Measurements from ENCODE around the gene DEFB132.

Gene DEFB132

GRCh38 chr20:297925-298775 lies 40.6 kb downstream of the DEFB132 start:
- no peaks in the 10 kb centered on the region for H3K27me3 ChIP-seq

GRCh38 chr20:298776-299391 lies 41.4 kb downstream of the DEFB132 start:
- Histone ChIP-seq H3K4me3 (ENCODE audit: low read depth, low read length) (peak overlapping the region; percentile 81), H3K36me3 (peaks cover 10% of the 10 kb centered on the region)
- no peak for DNase-seq

More at GRCh38 chr20:297925-298775, 40.6 kb downstream of the DEFB132 start:
- H3K4me3 ChIP-seq (ENCODE audit: low read depth, low read length) = peak overlapping the region; percentile 81
- H3K36me3 ChIP-seq = peaks cover 10% of the 10 kb centered on the region
- no peaks in the 10 kb centered on the region for H3K9me3 ChIP-seq
- no peaks in the 10 kb centered on the region for H3K4me1 ChIP-seq
- TF ChIP-seq, protein P1, sequence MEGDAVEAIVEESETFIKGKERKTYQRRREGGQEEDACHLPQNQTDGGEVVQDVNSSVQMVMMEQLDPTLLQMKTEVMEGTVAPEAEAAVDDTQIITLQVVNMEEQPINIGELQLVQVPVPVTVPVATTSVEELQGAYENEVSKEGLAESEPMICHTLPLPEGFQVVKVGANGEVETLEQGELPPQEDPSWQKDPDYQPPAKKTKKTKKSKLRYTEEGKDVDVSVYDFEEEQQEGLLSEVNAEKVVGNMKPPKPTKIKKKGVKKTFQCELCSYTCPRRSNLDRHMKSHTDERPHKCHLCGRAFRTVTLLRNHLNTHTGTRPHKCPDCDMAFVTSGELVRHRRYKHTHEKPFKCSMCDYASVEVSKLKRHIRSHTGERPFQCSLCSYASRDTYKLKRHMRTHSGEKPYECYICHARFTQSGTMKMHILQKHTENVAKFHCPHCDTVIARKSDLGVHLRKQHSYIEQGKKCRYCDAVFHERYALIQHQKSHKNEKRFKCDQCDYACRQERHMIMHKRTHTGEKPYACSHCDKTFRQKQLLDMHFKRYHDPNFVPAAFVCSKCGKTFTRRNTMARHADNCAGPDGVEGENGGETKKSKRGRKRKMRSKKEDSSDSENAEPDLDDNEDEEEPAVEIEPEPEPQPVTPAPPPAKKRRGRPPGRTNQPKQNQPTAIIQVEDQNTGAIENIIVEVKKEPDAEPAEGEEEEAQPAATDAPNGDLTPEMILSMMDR (IDR thresholded peaks at IDR 0.05; ENCODE audit: low read depth, low read length) = no peak
- peak; percentile 25 for DNase-seq

GRCh38 chr20:300345-300990 lies 42.9 kb downstream of the DEFB132 start:
- no peaks in the 10 kb centered on the region for H3K27me3 ChIP-seq

More at GRCh38 chr20:298776-299391, 41.4 kb downstream of the DEFB132 start:
- Histone ChIP-seq H3K27me3 (no peaks in the 10 kb centered on the region), H3K9me3 (no peaks in the 10 kb centered on the region), H3K4me1 (no peaks in the 10 kb centered on the region)
- TF ChIP-seq, protein P1 (IDR thresholded peaks at IDR 0.05; ENCODE audit: low read depth, low read length) = no peak

GRCh38 chr20:301886-302848 lies 44.6 kb downstream of the DEFB132 start:
- Histone ChIP-seq H3K4me3 (ENCODE audit: low read depth, low read length) (no peak overlapping the region), H3K36me3 (peaks cover 10% of the 10 kb centered on the region), H3K4me1 (no peaks in the 10 kb centered on the region), H3K27me3 (no peaks in the 10 kb centered on the region), H3K9me3 (no peaks in the 10 kb centered on the region)
- DNase-seq = no peak
- TF ChIP-seq, protein P1 (IDR thresholded peaks at IDR 0.05; ENCODE audit: low read depth, low read length) = no peak

More at GRCh38 chr20:300345-300990, 42.9 kb downstream of the DEFB132 start:
- H3K4me1 ChIP-seq = no peaks in the 10 kb centered on the region
- H3K9me3 ChIP-seq = no peaks in the 10 kb centered on the region
- DNase-seq = no peak
- peaks cover 10% of the 10 kb centered on the region for H3K36me3 ChIP-seq
- TF ChIP-seq, protein P1 (IDR thresholded peaks at IDR 0.05; ENCODE audit: low read depth, low read length) = no peak
- peak overlapping the region; percentile 11; the same call in 1 of the 2 replicates for H3K4me3 ChIP-seq (ENCODE audit: low read depth, low read length)

GRCh38 chr20:305745-306144 lies 48.2 kb downstream of the DEFB132 start:
- Histone ChIP-seq H3K36me3 (no peaks in the 10 kb centered on the region), H3K27me3 (no peaks in the 10 kb centered on the region), H3K4me3 (ENCODE audit: low read depth, low read length) (no peak overlapping the region), H3K4me1 (no peaks in the 10 kb centered on the region), H3K9me3 (no peaks in the 10 kb centered on the region)
- DNase-seq = no peak
- TF ChIP-seq, protein P1 (IDR thresholded peaks at IDR 0.05; ENCODE audit: low read depth, low read length) = no peak

Measured in BE2C (cell line).